GM23248 (cell line): ENCODE measurements around the gene FHOD1. TPM values are rescaled to one million over a fixed set of nuclear protein-coding genes. Genes with fewer than 3 reads are reported as not detected.

Experiments
- DNase-seq: peaks from one replicate; pipeline ENCODE4 v3.0.0-alpha.2; 2015
- H2AFZ ChIP-seq: fragments of 200-600 bp; sonication (generic); 2 replicates; pipeline ENCODE4 v1.6.1; 2016; ENCODE audit warnings: antibody characterized with exemption
- H3F3A ChIP-seq: fragments of 200-600 bp; sonication (generic); 2 replicates; pipeline ENCODE4 v1.6.1; 2016; ENCODE audit warnings: mild to moderate bottlenecking, antibody characterized with exemption, mixed run types; ENCODE audit not compliant: insufficient read depth
- H3K27ac ChIP-seq: fragments of 200-600 bp; sonication (generic); 2 replicates; pipeline ENCODE4 v1.5.1; 2016; ENCODE audit warnings: mild to moderate bottlenecking
- H3K27me3 ChIP-seq: fragments of 200-600 bp; sonication (generic); replicated peaks from 2 replicates; pipeline ENCODE4 v1.6.1; 2016; ENCODE audit warnings: mild to moderate bottlenecking; ENCODE audit not compliant: insufficient read depth
- H3K36me3 ChIP-seq: fragments of 200-600 bp; sonication (generic); 2 replicates; pipeline ENCODE4 v1.6.1; 2016; ENCODE audit warnings: low read depth, mild to moderate bottlenecking
- H3K4me1 ChIP-seq: fragments of 200-600 bp; sonication (generic); 2 replicates; pipeline ENCODE4 v1.6.1; 2016; ENCODE audit warnings: mild to moderate bottlenecking; ENCODE audit not compliant: insufficient read depth
- H3K4me2 ChIP-seq: fragments of 200-600 bp; sonication (generic); one replicate; pipeline ENCODE4 v1.6.1; 2016; ENCODE audit warnings: mild to moderate bottlenecking; ENCODE audit not compliant: unreplicated experiment
- H3K4me3 ChIP-seq: fragments of 200-600 bp; sonication (generic); 2 replicates; pipeline ENCODE4 v1.5.1; 2016; ENCODE audit warnings: mild to moderate bottlenecking
- H3K79me2 ChIP-seq: fragments of 200-600 bp; sonication (generic); 2 replicates; pipeline ENCODE4 v1.6.1; 2016; ENCODE audit warnings: mild to moderate bottlenecking; ENCODE audit not compliant: insufficient read depth
- H3K9ac ChIP-seq: fragments of 200-600 bp; sonication (generic); 2 replicates; pipeline ENCODE4 v1.6.1; 2016; ENCODE audit warnings: mild to moderate bottlenecking
- H3K9me2 ChIP-seq: fragments of 200-600 bp; sonication (generic); 2 replicates; pipeline ENCODE4 v1.6.1; 2016; ENCODE audit warnings: mixed run types, mild to moderate bottlenecking, moderate library complexity; ENCODE audit not compliant: insufficient read depth
- H3K9me3 ChIP-seq: fragments of 200-600 bp; sonication (generic); one replicate; pipeline ENCODE4 v1.6.1; 2017; ENCODE audit warnings: low read depth
- H4K20me1 ChIP-seq: fragments of 200-600 bp; sonication (generic); 2 replicates; pipeline ENCODE4 v1.6.0; 2016; ENCODE audit not compliant: insufficient read depth
- EZH2 ChIP-seq: fragments of 200-600 bp; sonication (generic); IDR thresholded peaks from 2 replicates; pipeline ENCODE4 v1.6.1; 2018; ENCODE audit warnings: antibody characterized with exemption, mild to moderate bottlenecking; ENCODE audit not compliant: insufficient read depth, poor library complexity, severe bottlenecking
- EZH2phosphoT487 ChIP-seq: fragments of 200-600 bp; sonication (generic); IDR thresholded peaks from 2 replicates; pipeline ENCODE4 v1.6.1; 2018; ENCODE audit warnings: antibody characterized with exemption, moderate library complexity, mild to moderate bottlenecking, low read depth; ENCODE audit not compliant: insufficient read depth
- WGBS, 2 experiments: methylation state at CpG; one replicate each; pipeline ENCODE4 v1.1.6; 2015 to 2017; ENCODE audit warnings: low lambda C conversion rate in 2 of 2, low coverage in 1 of 2; ENCODE audit errors: missing lambda C conversion rate in 2 of 2; 5-methylcytosine and 5-hydroxymethylcytosine counted together
- in situ Hi-C: fragments of 300-500 bp; cut with MboI; formaldehyde crosslinking; loops from 2 replicates; pipeline ENCODE4 v1.15.0; 2020
- polyA plus RNA-seq: library from polyadenylated mRNA; unstranded; fragments of >200 nt; fragmentation: Nextera tagmentation; extraction: Ambion mirVana; gene quantifications from 2 replicates; pipeline ENCODE4 v1.2.1, GENCODE V29; 2016
- total RNA-seq: library from RNA; depleted of rRNA; stranded (reverse); fragments of >200 nt; shearing (Covaris generic); gene quantifications from 2 replicates; pipeline ENCODE4 v1.2.3, GENCODE V29; 2014

The FHOD1 gene
- total and polyA plus RNA-seq, 2 experiments from 2014 or later = 9.3 to 14.9 TPM

DNA sequence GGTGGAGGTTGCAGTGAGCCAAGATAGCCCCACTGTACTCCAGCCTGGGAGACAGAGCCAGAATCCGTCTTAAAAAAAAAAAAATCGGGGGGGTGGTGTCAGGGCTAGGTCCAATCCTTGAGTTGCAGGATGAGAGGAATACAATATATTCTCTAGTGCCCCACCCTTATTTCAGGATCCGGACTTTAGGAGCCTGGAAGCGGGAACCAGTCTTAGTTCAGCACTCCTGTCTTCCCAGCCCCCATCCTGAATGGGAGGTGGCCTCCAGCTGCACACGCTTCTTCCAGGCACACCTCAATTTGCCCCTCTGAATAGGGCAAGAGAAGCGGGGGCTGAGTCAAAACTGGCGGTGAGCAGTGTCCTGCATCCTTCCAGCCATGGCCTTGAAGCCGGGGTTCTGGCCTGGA, 1.6 kb downstream of the FHOD1 start:
- peaks cover 65% of the 10 kb centered on the region for H3K4me1 ChIP-seq
- H3K79me2 ChIP-seq = peaks cover 25% of the 10 kb centered on the region
- peaks cover 50% of the 10 kb centered on the region for H3F3A ChIP-seq
- no peaks in the 10 kb centered on the region for H3K27me3 ChIP-seq
- H3K9me3 ChIP-seq = no peaks in the 10 kb centered on the region
- peak overlapping the region; percentile 88 for H3K4me3 ChIP-seq
- H3K36me3 ChIP-seq = no peaks in the 10 kb centered on the region
- peak overlapping the region; percentile 58 for H2AFZ ChIP-seq
- 3 to 5% methylated on average over 8 of the region's 8 CpGs for WGBS, 2 experiments
- in situ Hi-C loops = no loop called here
- H3K9me2 ChIP-seq = no peaks in the 10 kb centered on the region
- no peaks in the 10 kb centered on the region for H4K20me1 ChIP-seq
- DNase-seq = peak; percentile 75
- H3K27ac ChIP-seq = peak overlapping the region; percentile 94
- H3K9ac ChIP-seq = peak overlapping the region; percentile 72
- no peak for TF ChIP-seq EZH2phosphoT487
- TF ChIP-seq EZH2 = no peak
- H3K4me2 ChIP-seq = peak overlapping the region; percentile 86

DNA sequence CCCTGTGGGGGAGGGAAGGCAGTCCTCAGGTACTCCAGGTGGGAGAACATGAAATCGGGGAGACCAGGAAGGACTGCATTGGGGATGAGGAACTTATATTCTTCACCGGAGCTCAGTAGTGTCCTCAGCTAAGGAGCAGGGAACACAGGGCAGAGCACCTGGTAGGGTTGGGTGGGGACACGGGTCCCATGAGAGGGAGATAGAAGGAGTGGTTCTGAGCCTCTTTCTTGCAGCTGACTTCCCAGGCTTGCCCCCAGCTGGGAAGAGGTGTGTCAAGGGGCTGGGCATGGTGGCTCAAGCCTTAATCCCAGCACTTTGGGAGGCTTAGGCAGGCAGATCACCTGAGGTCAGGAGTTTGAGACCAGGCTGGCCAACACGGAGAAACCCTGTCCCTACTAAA, 2.1 kb downstream of the FHOD1 start:
- WGBS, 2 experiments = 85 to 89% methylated on average over 4 of the region's 4 CpGs
- peak overlapping the region; percentile 94 for H3K27ac ChIP-seq
- peak overlapping the region; percentile 86 for H3K4me2 ChIP-seq
- peaks cover 48% of the 10 kb centered on the region for H3F3A ChIP-seq
- H4K20me1 ChIP-seq = no peaks in the 10 kb centered on the region
- peak overlapping the region; percentile 72 for H3K9ac ChIP-seq
- peaks cover 69% of the 10 kb centered on the region for H3K4me1 ChIP-seq
- in situ Hi-C loops = no loop called here
- H2AFZ ChIP-seq = no peak overlapping the region
- peaks cover 25% of the 10 kb centered on the region for H3K79me2 ChIP-seq
- H3K9me2 ChIP-seq = no peaks in the 10 kb centered on the region
- no peak for DNase-seq
- H3K36me3 ChIP-seq = no peaks in the 10 kb centered on the region
- H3K4me3 ChIP-seq = peak overlapping the region; percentile 88
- no peaks in the 10 kb centered on the region for H3K9me3 ChIP-seq
- no peak for TF ChIP-seq EZH2phosphoT487
- TF ChIP-seq EZH2 = no peak
- no peaks in the 10 kb centered on the region for H3K27me3 ChIP-seq

DNA sequence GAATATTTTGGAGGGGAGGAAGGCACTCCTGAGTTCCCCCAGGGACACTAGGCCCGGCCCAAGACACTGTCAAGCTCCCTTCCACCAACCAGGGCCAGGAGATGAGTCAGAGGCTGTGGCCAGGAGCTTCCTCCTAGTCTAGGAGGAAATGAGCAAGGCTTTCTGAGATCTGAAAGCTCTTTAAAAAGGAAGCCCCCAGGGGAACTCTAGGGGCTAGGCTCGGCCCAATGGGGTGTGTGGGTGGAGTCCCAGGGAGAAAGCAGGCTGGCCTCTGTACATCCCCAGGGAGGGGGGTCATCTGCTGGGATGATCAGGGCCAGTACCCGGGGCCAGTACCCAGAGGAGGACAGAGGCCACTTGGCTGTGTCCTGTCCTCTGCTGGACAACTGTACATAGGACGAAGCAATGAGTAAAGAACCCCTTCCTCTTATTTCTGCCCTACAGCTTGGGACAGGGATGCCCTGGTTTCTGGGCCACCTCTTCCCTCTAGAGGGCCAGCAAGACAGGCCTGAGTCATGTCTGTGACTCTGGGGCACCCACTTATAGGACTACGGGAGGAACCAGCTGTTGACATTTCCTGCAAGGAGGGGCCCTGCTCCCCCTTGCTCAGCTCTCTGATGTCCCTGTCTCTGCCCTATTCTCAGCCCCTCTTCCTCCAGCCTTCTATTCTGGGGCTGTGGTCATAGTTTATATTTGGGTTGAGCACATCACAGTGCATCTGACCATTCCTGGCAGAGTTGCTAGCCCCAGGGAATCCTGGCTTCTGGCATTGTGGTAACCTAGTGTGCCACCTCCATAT, 2.7 kb downstream of the FHOD1 start:
- H3K79me2 ChIP-seq = peaks cover 31% of the 10 kb centered on the region
- H3K36me3 ChIP-seq = no peaks in the 10 kb centered on the region
- H4K20me1 ChIP-seq = no peaks in the 10 kb centered on the region
- peak overlapping the region; percentile 72 for H3K9ac ChIP-seq
- no peak overlapping the region for H2AFZ ChIP-seq
- peak overlapping the region; percentile 94 for H3K27ac ChIP-seq
- peak overlapping the region; percentile 88 for H3K4me3 ChIP-seq
- H3K4me2 ChIP-seq = peak overlapping the region; percentile 86
- no peaks in the 10 kb centered on the region for H3K9me3 ChIP-seq
- H3K4me1 ChIP-seq = peaks cover 69% of the 10 kb centered on the region
- peaks cover 53% of the 10 kb centered on the region for H3F3A ChIP-seq
- 4 to 5% methylated on average over 5 of the region's 5 CpGs for WGBS, 2 experiments
- DNase-seq = peak; percentile 98
- no peaks in the 10 kb centered on the region for H3K27me3 ChIP-seq
- H3K9me2 ChIP-seq = no peaks in the 10 kb centered on the region
- no peak for TF ChIP-seq EZH2phosphoT487
- in situ Hi-C loops = no loop called here

GRCh38 chr16:67243481-67243880, 3.8 kb downstream of the FHOD1 start:
- DNase-seq = no peak
- H3K79me2 ChIP-seq = peaks cover 36% of the 10 kb centered on the region
- H3K4me1 ChIP-seq = peaks cover 63% of the 10 kb centered on the region
- no peak overlapping the region for H2AFZ ChIP-seq
- peaks cover 54% of the 10 kb centered on the region for H3F3A ChIP-seq
- H3K27ac ChIP-seq = peak overlapping the region; percentile 94
- no peak for TF ChIP-seq EZH2phosphoT487
- no peak for TF ChIP-seq EZH2
- H3K9ac ChIP-seq = peak overlapping the region; percentile 53; the same call in 1 of the 2 replicates
- no peaks in the 10 kb centered on the region for H3K9me3 ChIP-seq
- no peaks in the 10 kb centered on the region for H3K9me2 ChIP-seq
- no peak overlapping the region for H3K4me3 ChIP-seq
- in situ Hi-C loops = no loop called here
- 95 to 98% methylated on average over 4 of the region's 4 CpGs for WGBS, 2 experiments
- H4K20me1 ChIP-seq = no peaks in the 10 kb centered on the region
- no peaks in the 10 kb centered on the region for H3K27me3 ChIP-seq
- peak overlapping the region; percentile 86 for H3K4me2 ChIP-seq
- no peaks in the 10 kb centered on the region for H3K36me3 ChIP-seq
